NCI-H2196 (cell line): ENCODE data around the gene THSD4.

Source experiments
- DNase-seq: peaks from one replicate; lab custom pipeline; 2025; ENCODE audit not compliant: unreplicated experiment; lab: John Stamatoyannopoulos, UW

THSD4 gene

GRCh38 chr15:71341811-71342550, 226.7 kb downstream of the THSD4 start:
- DNase-seq: no peak

GRCh38 chr15:71342658-71343057, 227.4 kb downstream of the THSD4 start:
- no peak for DNase-seq

GRCh38 chr15:71344316-71344715, 229.0 kb downstream of the THSD4 start:
- no peak for DNase-seq

- DNase-seq: no peak
Observed at GRCh38 chr15:71345186-71345585, 229.9 kb downstream of the THSD4 start.

GRCh38 chr15:71346464-71346863, 231.2 kb downstream of the THSD4 start:
- no peak for DNase-seq

GRCh38 chr15:71348597-71348996, 233.3 kb downstream of the THSD4 start:
- DNase-seq: no peak

- no peak for DNase-seq
Observed at GRCh38 chr15:71349336-71349735, 234.1 kb downstream of the THSD4 start.

- DNase-seq: no peak
Observed at GRCh38 chr15:71349736-71350526, 234.7 kb downstream of the THSD4 start.

GRCh38 chr15:71350622-71351378, 235.5 kb downstream of the THSD4 start:
- no peak for DNase-seq

GRCh38 chr15:71352125-71352524, 236.9 kb downstream of the THSD4 start:
- no peak for DNase-seq

- no peak for DNase-seq
Observed at GRCh38 chr15:71352765-71353164, 237.5 kb downstream of the THSD4 start.

- no peak for DNase-seq
Observed at GRCh38 chr15:71353171-71353570, 237.9 kb downstream of the THSD4 start.

- no peak for DNase-seq
Observed at GRCh38 chr15:71355268-71355667, 240.0 kb downstream of the THSD4 start.

GRCh38 chr15:71357321-71357732, 242.1 kb downstream of the THSD4 start:
- no peak for DNase-seq

GRCh38 chr15:71357967-71358366, 242.7 kb downstream of the THSD4 start:
- DNase-seq: no peak

GRCh38 chr15:71359246-71359645, 244.0 kb downstream of the THSD4 start:
- no peak for DNase-seq

GRCh38 chr15:71362556-71362955, 247.3 kb downstream of the THSD4 start:
- no peak for DNase-seq

- DNase-seq: no peak
Observed at GRCh38 chr15:71362987-71363968, 248.0 kb downstream of the THSD4 start.

- peak; percentile 43 for DNase-seq
Observed at GRCh38 chr15:71364117-71364584, 248.9 kb downstream of the THSD4 start.

GRCh38 chr15:71366522-71366921, 251.3 kb downstream of the THSD4 start:
- no peak for DNase-seq
